Glomerular endothelial cell (primary cell): ENCODE results near the gene TEX29. TPM values are rescaled to one million over a fixed set of nuclear protein-coding genes. Genes with fewer than 3 reads are reported as not detected.

Experiments used
- DNase-seq: peaks from one replicate; pipeline ENCODE4 v3.0.0-alpha.2; 2011; ENCODE audit warnings: low read depth, low spot score; ENCODE audit errors: extremely low read depth
- total RNA-seq: library from RNA; depleted of rRNA; stranded (reverse); fragments of >200 nt; gene quantifications from 2 replicates; pipeline ENCODE4 v1.2.3, GENCODE V29; 2015

Gene TEX29
- total RNA-seq, 1 donor from 2014 or later: not detected

GRCh38 chr13:111338841-111339240, 18.4 kb downstream of the TEX29 start:
- no peak for DNase-seq

DNA sequence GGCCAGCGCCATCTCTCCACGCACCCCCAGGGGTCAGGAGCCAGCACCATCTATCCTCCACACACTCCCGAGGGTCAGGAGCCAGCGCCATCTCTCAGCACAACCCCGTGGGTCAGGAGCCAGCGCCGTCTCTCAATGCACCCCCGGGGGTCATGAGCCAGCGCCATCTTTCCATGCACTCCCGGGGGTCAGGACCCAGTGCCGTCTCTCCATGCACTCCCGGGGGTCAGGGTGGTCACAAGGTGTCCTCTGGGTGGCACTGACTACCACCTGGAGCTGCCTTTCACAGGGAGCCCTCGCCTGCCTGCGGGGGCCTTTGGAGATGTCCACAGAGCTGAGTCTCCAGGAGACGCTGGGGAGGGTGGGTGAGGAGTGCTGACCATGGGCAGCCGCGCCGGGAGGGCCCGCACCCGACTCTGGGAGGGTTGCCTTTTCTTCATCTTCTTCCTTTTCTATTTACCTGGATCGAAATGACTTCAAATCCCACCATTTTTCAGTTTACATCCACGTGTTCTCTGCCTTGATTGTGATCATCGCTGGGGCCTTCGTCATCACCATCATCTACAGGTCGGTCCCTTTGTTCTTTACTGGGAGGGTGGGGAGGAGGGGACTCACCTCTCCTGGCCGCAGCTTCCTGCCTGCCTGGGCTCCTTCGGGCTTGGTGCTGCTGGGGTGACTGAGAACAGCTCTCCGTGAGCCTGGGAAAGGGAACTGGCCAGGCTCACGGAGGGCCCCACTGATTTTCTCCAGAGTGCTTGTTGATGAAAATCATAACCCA, 19.1 kb downstream of the TEX29 start:
- DNase-seq: no peak

- DNase-seq: no peak
These were observed 21.4 kb downstream of the TEX29 start for GRCh38 chr13:111341886-111342285.

GRCh38 chr13:111342721-111343120, 22.3 kb downstream of the TEX29 start:
- no peak for DNase-seq

GRCh38 chr13:111343186-111343805, 22.9 kb downstream of the TEX29 start:
- DNase-seq: no peak

GRCh38 chr13:111344471-111345191, 24.2 kb downstream of the TEX29 start:
- DNase-seq: no peak

GRCh38 chr13:111345682-111346081, 25.2 kb downstream of the TEX29 start:
- DNase-seq: no peak

DNA sequence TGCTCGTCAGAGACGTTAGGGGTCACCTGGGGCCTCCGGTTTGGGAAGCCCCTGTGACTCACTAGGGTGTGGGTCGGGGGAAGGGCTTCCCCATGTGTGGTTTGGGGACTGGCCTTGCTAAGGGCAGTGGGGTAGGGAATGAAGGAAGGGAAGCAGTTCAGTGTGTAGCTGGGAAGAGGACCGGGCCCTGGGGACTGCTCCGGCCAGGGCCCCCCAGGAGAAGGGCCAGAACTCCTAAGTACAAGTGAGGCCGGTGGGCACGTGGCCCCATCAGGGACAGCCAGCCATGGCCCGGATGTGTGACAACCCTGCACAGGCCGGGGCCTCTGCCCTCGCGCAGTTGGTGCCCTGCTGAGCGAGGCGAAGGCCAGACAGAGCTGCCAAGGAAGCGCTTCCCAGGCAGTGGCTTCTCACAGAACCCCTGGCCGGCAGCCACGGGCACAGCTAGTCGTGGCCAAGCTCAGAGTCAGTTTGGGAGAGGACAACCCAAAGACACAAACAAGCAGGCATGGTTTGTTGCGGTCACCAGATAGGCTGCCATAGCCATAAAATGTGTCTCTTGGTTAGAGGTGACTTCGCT, 25.7 kb downstream of the TEX29 start:
- DNase-seq: no peak

DNA sequence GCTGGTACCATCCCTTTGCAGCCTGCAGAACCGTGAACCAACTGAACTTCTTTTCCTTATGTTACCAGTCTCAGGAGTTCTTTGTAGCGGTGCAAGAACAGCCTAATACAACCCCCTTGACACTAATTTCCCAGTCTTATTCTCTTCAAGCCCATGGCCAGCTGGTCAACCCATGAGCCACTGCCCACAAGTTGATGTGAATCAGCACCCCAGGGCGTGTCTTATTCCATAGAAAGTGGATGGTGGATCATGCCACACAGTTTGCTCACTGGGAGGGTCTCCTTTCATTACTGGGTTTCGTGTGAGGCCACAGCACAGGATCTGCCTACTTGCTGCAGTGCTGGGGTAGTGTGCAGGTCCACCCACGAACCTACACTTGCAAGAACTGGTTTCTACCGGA, 27.0 kb downstream of the TEX29 start:
- DNase-seq: no peak

DNA sequence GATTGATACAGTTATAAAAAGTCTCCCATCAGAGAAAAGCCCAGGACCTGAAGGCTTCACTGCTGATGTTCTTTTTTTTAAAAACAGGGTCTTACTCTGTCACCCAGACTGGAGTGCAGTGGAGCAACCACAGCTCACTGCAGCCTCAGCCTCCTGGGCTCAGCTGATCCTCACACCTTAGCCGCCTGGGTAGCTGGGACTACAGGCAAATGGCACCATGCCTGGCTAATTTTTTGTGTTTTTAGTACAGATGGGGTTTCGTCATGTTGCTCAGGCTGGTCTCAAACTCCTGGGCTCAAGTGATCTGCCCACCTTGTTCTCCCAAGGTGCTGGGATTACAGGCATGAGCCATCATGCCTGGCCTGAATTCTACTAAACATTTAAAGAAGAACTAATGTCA, 33.1 kb downstream of the TEX29 start:
- no peak for DNase-seq

- DNase-seq: no peak
These were observed 34.3 kb downstream of the TEX29 start for GRCh38 chr13:111354789-111355188.

GRCh38 chr13:111356795-111357194, 36.4 kb downstream of the TEX29 start:
- no peak for DNase-seq

- DNase-seq: no peak
These were observed 38.9 kb downstream of the TEX29 start for GRCh38 chr13:111359237-111359915.

GRCh38 chr13:111359930-111360329, 39.5 kb downstream of the TEX29 start:
- DNase-seq: no peak

GRCh38 chr13:111360452-111360851, 40.0 kb downstream of the TEX29 start:
- no peak for DNase-seq

DNA sequence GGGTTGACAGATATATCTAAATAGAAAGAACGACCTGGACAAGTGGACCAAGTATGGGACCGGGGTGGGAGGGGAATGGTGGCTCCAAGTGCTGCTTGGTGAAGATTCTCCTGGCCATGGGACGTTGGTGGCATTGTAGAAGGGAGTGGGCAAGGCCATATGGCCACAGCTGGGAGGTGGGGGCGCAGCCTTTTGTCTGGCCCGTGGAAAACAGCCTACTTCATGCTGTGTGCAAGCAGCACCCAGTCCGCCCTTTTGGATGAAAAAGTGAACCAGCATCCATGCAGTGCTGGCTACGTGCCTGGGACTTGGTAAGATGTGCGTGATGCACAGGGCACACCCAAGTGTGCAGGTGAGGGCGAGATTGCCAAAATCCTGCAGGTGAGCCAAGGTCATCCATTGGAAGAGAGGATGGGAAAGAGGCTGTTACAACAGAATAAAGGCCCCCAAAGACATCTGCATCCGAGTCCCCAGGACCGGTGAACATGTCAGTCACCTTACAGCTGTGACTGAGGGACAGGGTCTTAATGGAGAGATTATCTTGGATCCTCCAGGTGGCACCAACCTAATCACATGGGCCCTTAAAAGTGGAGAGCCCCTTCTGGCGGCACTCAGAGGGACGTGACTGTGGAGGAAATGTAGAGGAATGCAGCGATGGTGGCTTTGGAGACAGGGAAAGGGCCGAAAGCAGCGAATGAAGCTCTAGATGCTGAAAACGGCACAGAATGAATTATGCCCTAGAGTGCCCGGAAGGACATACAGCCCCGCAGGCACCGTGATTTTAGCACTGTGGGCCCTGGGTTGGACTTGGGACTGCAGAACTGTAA, 40.8 kb downstream of the TEX29 start:
- DNase-seq: no peak

- DNase-seq: no peak
These were observed 41.6 kb downstream of the TEX29 start for GRCh38 chr13:111361873-111362648.

- DNase-seq: no peak
These were observed 42.7 kb downstream of the TEX29 start for GRCh38 chr13:111363121-111363520.

DNA sequence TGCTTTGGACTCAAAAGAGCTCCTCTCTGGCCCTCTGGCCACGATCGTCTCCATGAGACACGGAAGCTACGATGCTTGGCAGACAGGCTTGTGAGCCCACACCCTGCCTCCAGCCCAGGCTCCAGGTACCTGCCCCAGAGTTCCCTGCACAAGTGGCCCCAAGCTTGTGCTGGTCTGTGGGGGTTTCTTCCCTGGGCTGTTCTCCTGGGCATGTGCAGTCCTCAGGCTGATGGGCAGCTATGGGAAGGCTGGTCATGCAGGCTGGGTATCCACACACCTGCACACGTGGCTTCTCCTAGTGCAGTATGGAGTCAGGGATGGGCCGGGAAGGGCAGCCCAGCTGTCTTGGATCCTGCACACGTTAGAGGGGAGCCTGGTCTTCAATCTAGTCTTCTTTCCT, 43.1 kb downstream of the TEX29 start:
- no peak for DNase-seq
